GM12878 (cell line): ENCODE results near the gene KRTAP19-3. TPM values are rescaled to one million over a fixed set of nuclear protein-coding genes. Genes with fewer than 3 reads are reported as not detected.

Experiments used
- ATAC-seq: fragments of 200-7000 bp; cut with Tn5 transposase; 3 replicates; pipeline ENCODE4 v1.9.1; 2020; ENCODE audit warnings: mild to moderate bottlenecking, moderate library complexity
- BruUV-seq: library from RNA; stranded (reverse); fragments of 400-500 nt; replicated peaks from 2 replicates; lab custom pipeline; 2021; lab: Mats Ljungman, UMichigan
- CTCF ChIA-PET: fragments of 300-600 bp; sonication (Branson Sonifier 250); formaldehyde crosslinking; extraction: SDS; loops from one replicate; lab custom pipeline; 2021; ENCODE audit warnings: inconsistent platforms; lab: Yijun Ruan, JAX
- POLR2A ChIA-PET: fragments of 350-600 bp; formaldehyde crosslinking; extraction: SDS; loops from one replicate; lab custom pipeline; 2021; ENCODE audit warnings: inconsistent platforms; lab: Charles Lee
- RAD21 ChIA-PET: fragments of 300-600 bp; sonication (Branson Sonifier 250); formaldehyde crosslinking; loops from one replicate; lab custom pipeline; 2023; ENCODE audit warnings: antibody characterized with exemption; ENCODE audit not compliant: unreplicated experiment; lab: Charles Lee
- SMC1A ChIA-PET: fragments of 300-600 bp; sonication (Branson Sonifier 250); formaldehyde crosslinking; loops from one replicate; lab custom pipeline; 2023; ENCODE audit not compliant: unreplicated experiment, uncharacterized antibody; lab: Charles Lee
- DNase-seq: peaks from one replicate; pipeline ENCODE4 v3.0.0-alpha.2; 2011; ENCODE audit warnings: low read depth, low spot score
- FAIRE-seq: peaks from 3 replicates; lab custom pipeline; 2011; peaks lifted over from hg19 to GRCh38; lab: Jason Lieb, UNC
- H2AFZ ChIP-seq: 2 replicates; pipeline ENCODE4 v1.6.0; 2011; ENCODE audit warnings: low read depth, low read length, control low read depth; ENCODE audit not compliant: control insufficient read depth
- H3K27ac ChIP-seq: 2 replicates; pipeline ENCODE4 v1.5.1; 2011; ENCODE audit warnings: control low read depth; ENCODE audit not compliant: control insufficient read depth, insufficient read depth
- H3K27me3 ChIP-seq, 2 experiments: replicated peaks in 1 of 2; 2 replicates each; pipeline versions ENCODE4 v1.6.0 to v1.6.1; 2011; ENCODE audit warnings: low read length in 1 of 2; ENCODE audit not compliant: control insufficient read depth in 2 of 2, insufficient read depth in 2 of 2
- H3K36me3 ChIP-seq, 2 experiments: 2 replicates each; pipeline ENCODE4 v1.5.1; 2011; ENCODE audit warnings: low read length in 1 of 2; ENCODE audit not compliant: control insufficient read depth in 2 of 2, insufficient read depth in 2 of 2
- H3K4me1 ChIP-seq: 2 replicates; pipeline ENCODE4 v1.6.1; 2011; ENCODE audit warnings: mild to moderate bottlenecking, low read length, moderate library complexity, mixed read lengths; ENCODE audit not compliant: control insufficient read depth, insufficient read depth
- H3K4me2 ChIP-seq: 2 replicates; pipeline ENCODE4 v1.6.0; 2011; ENCODE audit warnings: control low read depth; ENCODE audit not compliant: control insufficient read depth, insufficient read depth
- H3K4me3 ChIP-seq: fragments of 200-600 bp; sonication (generic); 2 replicates; pipeline ENCODE4 v1.5.1; 2016
- H3K79me2 ChIP-seq: 2 replicates; pipeline ENCODE4 v1.6.0; 2011; ENCODE audit warnings: low read length; ENCODE audit not compliant: control insufficient read depth, insufficient read depth
- H3K9ac ChIP-seq: 2 replicates; pipeline ENCODE4 v1.8.0; 2011; ENCODE audit warnings: low read length, control low read depth, mixed read lengths; ENCODE audit not compliant: control insufficient read depth, insufficient read depth
- H3K9me3 ChIP-seq: replicated peaks from 3 replicates; pipeline ENCODE4 v1.5.1; 2011; ENCODE audit warnings: mild to moderate bottlenecking, low read length; ENCODE audit not compliant: control insufficient read depth, insufficient read depth
- H4K20me1 ChIP-seq: 2 replicates; pipeline ENCODE4 v1.6.0; 2011; ENCODE audit not compliant: control insufficient read depth, insufficient read depth
- CEBPZ ChIP-seq: fragments of 150-350 bp; IDR thresholded peaks from 2 replicates; pipeline ENCODE4 v1.6.1; 2016; ENCODE audit warnings: low read depth, low read length
- CHD1 ChIP-seq: IDR thresholded peaks from 2 replicates; pipeline ENCODE4 v1.6.1; 2012; ENCODE audit warnings: low read depth, low read length, improper control_type of control experiment
- CHD4 ChIP-seq: fragments of 200-600 bp; sonication (generic); IDR thresholded peaks from 2 replicates; pipeline ENCODE4 v1.6.1; 2016; ENCODE audit warnings: mild to moderate bottlenecking
- CREM ChIP-seq: IDR thresholded peaks from 2 replicates; pipeline ENCODE4 v1.6.1; 2014; ENCODE audit warnings: antibody characterized with exemption, low read depth
- JUNB ChIP-seq: IDR thresholded peaks from 2 replicates; pipeline ENCODE4 v1.6.1; 2016; ENCODE audit warnings: antibody characterized with exemption, mild to moderate bottlenecking
- JUND ChIP-seq: IDR thresholded peaks from 2 replicates; pipeline ENCODE4 v1.6.1; 2012; ENCODE audit warnings: low read depth, mild to moderate bottlenecking, low read length, improper control_type of control experiment, moderate library complexity
- MYB ChIP-seq: fragments of 150-350 bp; IDR thresholded peaks from 2 replicates; pipeline ENCODE4 v1.6.1; 2014; ENCODE audit warnings: mild to moderate bottlenecking, low read depth, low read length, borderline replicate concordance
- NFYB ChIP-seq: IDR thresholded peaks from 2 replicates; pipeline ENCODE4 v1.6.1; 2011; ENCODE audit warnings: low read depth, mild to moderate bottlenecking, low read length, improper control_type of control experiment, moderate library complexity; ENCODE audit not compliant: insufficient read depth
- POLR2A ChIP-seq: IDR thresholded peaks from 2 replicates; pipeline ENCODE4 v1.6.1; 2011; ENCODE audit warnings: low read depth, mild to moderate bottlenecking, low read length
- RB1 ChIP-seq: fragments of 450-650 bp; formaldehyde crosslinking; IDR thresholded peaks from 2 replicates; pipeline ENCODE4 v1.6.1; 2017; ENCODE audit warnings: mild to moderate bottlenecking, borderline replicate concordance
- SPI1 ChIP-seq: IDR thresholded peaks from 2 replicates; pipeline ENCODE4 v1.6.1; 2011; ENCODE audit warnings: low read depth, mild to moderate bottlenecking, low read length, moderate library complexity, borderline replicate concordance; ENCODE audit not compliant: insufficient read depth
- STAT3 ChIP-seq: IDR thresholded peaks from 2 replicates; pipeline ENCODE4 v1.6.1; 2011; ENCODE audit warnings: low read depth, low read length, improper control_type of control experiment
- in situ Hi-C: fragments of 300-500 bp; cut with MboI; formaldehyde crosslinking; loops from 9 replicates; pipeline ENCODE4 v1.14.3; 2018; ENCODE audit warnings: mixed read lengths
- intact Hi-C: fragments of 100-400 bp; cut with micrococcal nuclease; formaldehyde crosslinking; loops from one replicate; pipeline ENCODE4 v1.14.2; 2022; ENCODE audit not compliant: unreplicated experiment
- polyA plus RNA-seq, 11 experiments: library from polyadenylated mRNA; depleted of rRNA in 4 of 11; unstranded in 6 of 11; stranded (reverse) in 5 of 11; fragments of >200 nt; fragmentation: Nextera tagmentation in 4 of 11; fragmentation: Illumina TruSeq in 1 of 11; extraction: Ambion mirVana in 4 of 11; extraction: Trizol in 1 of 11; gene quantifications; 1 replicate in 1 of 11; 2 replicates in 10 of 11; pipeline versions ENCODE4 v1.2.1 to v1.2.3, GENCODE V29; 2011 to 2016; ENCODE audit warnings: inconsistent platforms in 2 of 11, missing spikeins in 2 of 11, low read depth in 1 of 11
- small RNA-seq: library from RNA; depleted of rRNA; stranded (forward); fragments of <200 nt; gene quantifications from one replicate; pipeline ENCODE3, GENCODE V24; 2014
- total RNA-seq, 4 experiments: library from RNA; depleted of rRNA in 3 of 4; stranded (reverse); fragments of >200 nt in 3 of 4; fragmentation: Illumina TruSeq in 1 of 4; extraction: Trizol in 1 of 4; gene quantifications; 2 replicates each; pipeline versions ENCODE4 v1.2.1 to v1.2.3, GENCODE V29; 2013 to 2021
- TF ChIP-seq, protein P1 (sequence below): IDR thresholded peaks from 2 replicates; pipeline ENCODE4 v1.6.1; 2011; ENCODE audit warnings: borderline replicate concordance, low read depth, mild to moderate bottlenecking, moderate library complexity, mixed read lengths, low read length; ENCODE audit not compliant: insufficient read depth; ENCODE audit errors: extremely low read length

The KRTAP19-3 gene
- total and polyA plus RNA-seq, 10 of the 15 experiments (the other 5 are each of a cell fraction or from before 2014, with no cell fraction given), result not detected

- no peak for FAIRE-seq
- RAD21 ChIA-PET, result no interaction called here
Measured at GRCh38 chr21:30443226-30443625, 48.6 kb downstream of the KRTAP19-3 start.

More at GRCh38 chr21:30443226-30443625, 48.6 kb downstream of the KRTAP19-3 start:
- Histone ChIP-seq H3K79me2 (no peaks in the 10 kb centered on the region), H2AFZ (no peak overlapping the region), H3K9me3 (no peaks in the 10 kb centered on the region), H3K4me1 (no peaks in the 10 kb centered on the region), H3K27ac (no peak overlapping the region), H3K27me3 (no peaks in the 10 kb centered on the region), H3K4me2 (no peak overlapping the region), H3K36me3 (no peaks in the 10 kb centered on the region), H3K4me3 (no peak overlapping the region), H4K20me1 (no peaks in the 10 kb centered on the region), H3K9ac (no peak overlapping the region)
- DNase-seq (no peak), ATAC-seq (no peak)
- TF ChIP-seq CHD4 (no peak), CREM (no peak), JUNB (no peak), CEBPZ (no peak), MYB (no peak), JUND (no peak), NFYB (no peak), SPI1 (no peak), RB1 (no peak), STAT3 (no peak), CHD1 (no peak), POLR2A (no peak)
- TF ChIP-seq, protein P1, sequence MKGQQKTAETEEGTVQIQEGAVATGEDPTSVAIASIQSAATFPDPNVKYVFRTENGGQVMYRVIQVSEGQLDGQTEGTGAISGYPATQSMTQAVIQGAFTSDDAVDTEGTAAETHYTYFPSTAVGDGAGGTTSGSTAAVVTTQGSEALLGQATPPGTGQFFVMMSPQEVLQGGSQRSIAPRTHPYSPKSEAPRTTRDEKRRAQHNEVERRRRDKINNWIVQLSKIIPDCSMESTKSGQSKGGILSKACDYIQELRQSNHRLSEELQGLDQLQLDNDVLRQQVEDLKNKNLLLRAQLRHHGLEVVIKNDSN, result no peak
- ChIA-PET POLR2A (no interaction called here), SMC1A (no interaction called here), CTCF (no interaction called here)
- in situ Hi-C loops (no loop called here), intact Hi-C loops (loop anchor here (10.0 kb wide), 1 partner anchor 62 kb away; the partner anchor contains the start of gene KRTAP19-5)
- BruUV-seq, result no TSS peak

Small RNA genes lying within 50 kb of the gene (small RNA-seq; reads per million reads assigned to genes)
- gene AP000567.1 (not detected), gene KRTAP19-10P (not detected), gene KRTAP19-11P (not detected), gene KRTAP19-9P (not detected)

Other genes starting within 250 kb of the KRTAP19-3 start
Only the 7 nearest of the 26 such genes appear.
- not detected in 2 replicates for gene KRTAP13-4, start 61.8 kb downstream of the KRTAP19-3 start, total RNA-seq (2014; rRNA removed)
- not detected in 2 replicates for gene KRTAP13-4, start 61.8 kb downstream of the KRTAP19-3 start, total RNA-seq (2014; rRNA removed; fragmentation: Illumina TruSeq; extraction: Trizol)
- gene KRTAP13-4, start 61.8 kb downstream of the KRTAP19-3 start, total RNA-seq (2021), result not detected in 2 replicates
- not detected in 2 replicates for gene KRTAP13-4, start 61.8 kb downstream of the KRTAP19-3 start, polyA plus RNA-seq (2011; rRNA removed)
- not detected in 2 replicates for gene KRTAP13-4, start 61.8 kb downstream of the KRTAP19-3 start, polyA plus RNA-seq (2014; fragmentation: Illumina TruSeq; extraction: Trizol)
- not detected for gene KRTAP13-4, start 61.8 kb downstream of the KRTAP19-3 start, polyA plus RNA-seq (2014; fragmentation: Nextera tagmentation; extraction: Ambion mirVana)
- not detected in 2 replicates for gene KRTAP13-4, start 61.8 kb downstream of the KRTAP19-3 start, polyA plus RNA-seq (2014; rRNA removed)
- not detected for gene KRTAP13-4, start 61.8 kb downstream of the KRTAP19-3 start, polyA plus RNA-seq (2016; fragmentation: Nextera tagmentation; extraction: Ambion mirVana)
- gene KRTAP15-1, start 51.7 kb downstream of the KRTAP19-3 start, total RNA-seq (2014; rRNA removed), result not detected in 2 replicates
- not detected in 2 replicates for gene KRTAP15-1, start 51.7 kb downstream of the KRTAP19-3 start, total RNA-seq (2014; rRNA removed; fragmentation: Illumina TruSeq; extraction: Trizol)
- gene KRTAP15-1, start 51.7 kb downstream of the KRTAP19-3 start, total RNA-seq (2021), result not detected in 2 replicates
- gene KRTAP15-1, start 51.7 kb downstream of the KRTAP19-3 start, polyA plus RNA-seq (2011; rRNA removed), result not detected in 2 replicates
- not detected in 2 replicates for gene KRTAP15-1, start 51.7 kb downstream of the KRTAP19-3 start, polyA plus RNA-seq (2014; fragmentation: Illumina TruSeq; extraction: Trizol)
- gene KRTAP15-1, start 51.7 kb downstream of the KRTAP19-3 start, polyA plus RNA-seq (2014; fragmentation: Nextera tagmentation; extraction: Ambion mirVana), result not detected
- gene KRTAP15-1, start 51.7 kb downstream of the KRTAP19-3 start, polyA plus RNA-seq (2014; rRNA removed), result not detected in 2 replicates
- not detected for gene KRTAP15-1, start 51.7 kb downstream of the KRTAP19-3 start, polyA plus RNA-seq (2016; fragmentation: Nextera tagmentation; extraction: Ambion mirVana)
- not detected in 2 replicates for gene KRTAP19-1, start 11.6 kb downstream of the KRTAP19-3 start, total RNA-seq (2014; rRNA removed)
- not detected in 2 replicates for gene KRTAP19-1, start 11.6 kb downstream of the KRTAP19-3 start, total RNA-seq (2014; rRNA removed; fragmentation: Illumina TruSeq; extraction: Trizol)
- gene KRTAP19-1, start 11.6 kb downstream of the KRTAP19-3 start, total RNA-seq (2021), result not detected in 2 replicates
- gene KRTAP19-1, start 11.6 kb downstream of the KRTAP19-3 start, polyA plus RNA-seq (2011; rRNA removed), result not detected in 2 replicates
- gene KRTAP19-1, start 11.6 kb downstream of the KRTAP19-3 start, polyA plus RNA-seq (2014; fragmentation: Illumina TruSeq; extraction: Trizol), result not detected in 2 replicates
- not detected for gene KRTAP19-1, start 11.6 kb downstream of the KRTAP19-3 start, polyA plus RNA-seq (2014; fragmentation: Nextera tagmentation; extraction: Ambion mirVana)
- not detected in 2 replicates for gene KRTAP19-1, start 11.6 kb downstream of the KRTAP19-3 start, polyA plus RNA-seq (2014; rRNA removed)
- not detected for gene KRTAP19-1, start 11.6 kb downstream of the KRTAP19-3 start, polyA plus RNA-seq (2016; fragmentation: Nextera tagmentation; extraction: Ambion mirVana)
- not detected in 2 replicates for gene KRTAP19-2, start 4.6 kb downstream of the KRTAP19-3 start, total RNA-seq (2014; rRNA removed)
- not detected in 2 replicates for gene KRTAP19-2, start 4.6 kb downstream of the KRTAP19-3 start, total RNA-seq (2014; rRNA removed; fragmentation: Illumina TruSeq; extraction: Trizol)
- not detected in 2 replicates for gene KRTAP19-2, start 4.6 kb downstream of the KRTAP19-3 start, total RNA-seq (2021)
- gene KRTAP19-2, start 4.6 kb downstream of the KRTAP19-3 start, polyA plus RNA-seq (2011; rRNA removed), result not detected in 2 replicates
- not detected in 2 replicates for gene KRTAP19-2, start 4.6 kb downstream of the KRTAP19-3 start, polyA plus RNA-seq (2014; fragmentation: Illumina TruSeq; extraction: Trizol)
- not detected for gene KRTAP19-2, start 4.6 kb downstream of the KRTAP19-3 start, polyA plus RNA-seq (2014; fragmentation: Nextera tagmentation; extraction: Ambion mirVana)
- gene KRTAP19-2, start 4.6 kb downstream of the KRTAP19-3 start, polyA plus RNA-seq (2014; rRNA removed), result not detected in 2 replicates
- not detected for gene KRTAP19-2, start 4.6 kb downstream of the KRTAP19-3 start, polyA plus RNA-seq (2016; fragmentation: Nextera tagmentation; extraction: Ambion mirVana)
- not detected in 2 replicates for gene KRTAP19-4, start 5.2 kb upstream of the KRTAP19-3 start, total RNA-seq (2014; rRNA removed)
- gene KRTAP19-4, start 5.2 kb upstream of the KRTAP19-3 start, total RNA-seq (2014; rRNA removed; fragmentation: Illumina TruSeq; extraction: Trizol), result not detected in 2 replicates
- gene KRTAP19-4, start 5.2 kb upstream of the KRTAP19-3 start, total RNA-seq (2021), result not detected in 2 replicates
- not detected in 2 replicates for gene KRTAP19-4, start 5.2 kb upstream of the KRTAP19-3 start, polyA plus RNA-seq (2011; rRNA removed)
- gene KRTAP19-4, start 5.2 kb upstream of the KRTAP19-3 start, polyA plus RNA-seq (2014; fragmentation: Illumina TruSeq; extraction: Trizol), result not detected in 2 replicates
- gene KRTAP19-4, start 5.2 kb upstream of the KRTAP19-3 start, polyA plus RNA-seq (2014; fragmentation: Nextera tagmentation; extraction: Ambion mirVana), result not detected
- not detected in 2 replicates for gene KRTAP19-4, start 5.2 kb upstream of the KRTAP19-3 start, polyA plus RNA-seq (2014; rRNA removed)
- not detected for gene KRTAP19-4, start 5.2 kb upstream of the KRTAP19-3 start, polyA plus RNA-seq (2016; fragmentation: Nextera tagmentation; extraction: Ambion mirVana)
- gene KRTAP19-5, start 10.1 kb upstream of the KRTAP19-3 start, total RNA-seq (2014; rRNA removed), result not detected in 2 replicates
- gene KRTAP19-5, start 10.1 kb upstream of the KRTAP19-3 start, total RNA-seq (2014; rRNA removed; fragmentation: Illumina TruSeq; extraction: Trizol), result not detected in 2 replicates
- gene KRTAP19-5, start 10.1 kb upstream of the KRTAP19-3 start, total RNA-seq (2021), result not detected in 2 replicates
- not detected in 2 replicates for gene KRTAP19-5, start 10.1 kb upstream of the KRTAP19-3 start, polyA plus RNA-seq (2011; rRNA removed)
- not detected in 2 replicates for gene KRTAP19-5, start 10.1 kb upstream of the KRTAP19-3 start, polyA plus RNA-seq (2014; fragmentation: Illumina TruSeq; extraction: Trizol)
- gene KRTAP19-5, start 10.1 kb upstream of the KRTAP19-3 start, polyA plus RNA-seq (2014; fragmentation: Nextera tagmentation; extraction: Ambion mirVana), result not detected
- gene KRTAP19-5, start 10.1 kb upstream of the KRTAP19-3 start, polyA plus RNA-seq (2014; rRNA removed), result not detected in 2 replicates
- not detected for gene KRTAP19-5, start 10.1 kb upstream of the KRTAP19-3 start, polyA plus RNA-seq (2016; fragmentation: Nextera tagmentation; extraction: Ambion mirVana)
- gene KRTAP19-6, start 49.9 kb upstream of the KRTAP19-3 start, total RNA-seq (2014; rRNA removed), result not detected in 2 replicates
- not detected in 2 replicates for gene KRTAP19-6, start 49.9 kb upstream of the KRTAP19-3 start, total RNA-seq (2014; rRNA removed; fragmentation: Illumina TruSeq; extraction: Trizol)
- not detected in 2 replicates for gene KRTAP19-6, start 49.9 kb upstream of the KRTAP19-3 start, total RNA-seq (2021)
- gene KRTAP19-6, start 49.9 kb upstream of the KRTAP19-3 start, polyA plus RNA-seq (2011; rRNA removed), result not detected in 2 replicates
- not detected in 2 replicates for gene KRTAP19-6, start 49.9 kb upstream of the KRTAP19-3 start, polyA plus RNA-seq (2014; fragmentation: Illumina TruSeq; extraction: Trizol)
- gene KRTAP19-6, start 49.9 kb upstream of the KRTAP19-3 start, polyA plus RNA-seq (2014; fragmentation: Nextera tagmentation; extraction: Ambion mirVana), result not detected
- gene KRTAP19-6, start 49.9 kb upstream of the KRTAP19-3 start, polyA plus RNA-seq (2014; rRNA removed), result not detected in 2 replicates
- not detected for gene KRTAP19-6, start 49.9 kb upstream of the KRTAP19-3 start, polyA plus RNA-seq (2016; fragmentation: Nextera tagmentation; extraction: Ambion mirVana)